ENCODE measurements around the gene ALDH18A1.

DNA sequence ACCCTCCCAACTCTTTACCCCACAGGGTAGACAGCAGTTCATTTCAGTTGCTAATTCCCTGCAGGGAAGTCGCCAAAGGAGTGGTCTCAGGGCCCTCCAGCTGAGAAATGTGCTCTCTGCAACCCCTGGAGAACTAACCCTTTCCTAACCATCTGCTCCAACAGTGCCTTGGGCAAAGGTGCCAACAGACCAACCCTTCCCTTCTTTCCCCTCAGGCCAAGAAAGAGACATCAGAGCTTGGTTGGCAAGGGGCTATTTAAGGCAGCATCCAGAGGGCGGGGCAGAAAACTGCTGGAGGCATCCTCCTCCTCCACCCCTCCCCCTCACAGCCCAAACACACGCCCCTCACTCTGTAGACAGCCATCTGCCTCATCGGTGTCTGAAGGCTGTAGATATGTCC lies 97.0 kb downstream of the ALDH18A1 start:
- no peak for TF ChIP-seq CTCF (conservative IDR thresholded peaks at IDR 0.05; ENCODE audit: low read depth, low read length)
- TF ChIP-seq EZH2 (IDR thresholded peaks at IDR 0.05; ENCODE audit: low read length, unreplicated experiment): no peak

Data from PC-3 (cell line).